NCI-H146 treated with DMSO at 0.1 percent for 48 hours (cell line): ENCODE data around the gene ZFAND3.
A peak's percentile ranks its signal among the peaks of the same experiment; 100 is the strongest.

ENCODE experiments used
- DNase-seq: peaks from one replicate; lab custom pipeline; 2025; ENCODE audit not compliant: unreplicated experiment; lab: John Stamatoyannopoulos, UW

The ZFAND3 gene

GRCh38 chr6:38193051-38193450, 373.5 kb downstream of the ZFAND3 start:
- no peak for DNase-seq

DNA sequence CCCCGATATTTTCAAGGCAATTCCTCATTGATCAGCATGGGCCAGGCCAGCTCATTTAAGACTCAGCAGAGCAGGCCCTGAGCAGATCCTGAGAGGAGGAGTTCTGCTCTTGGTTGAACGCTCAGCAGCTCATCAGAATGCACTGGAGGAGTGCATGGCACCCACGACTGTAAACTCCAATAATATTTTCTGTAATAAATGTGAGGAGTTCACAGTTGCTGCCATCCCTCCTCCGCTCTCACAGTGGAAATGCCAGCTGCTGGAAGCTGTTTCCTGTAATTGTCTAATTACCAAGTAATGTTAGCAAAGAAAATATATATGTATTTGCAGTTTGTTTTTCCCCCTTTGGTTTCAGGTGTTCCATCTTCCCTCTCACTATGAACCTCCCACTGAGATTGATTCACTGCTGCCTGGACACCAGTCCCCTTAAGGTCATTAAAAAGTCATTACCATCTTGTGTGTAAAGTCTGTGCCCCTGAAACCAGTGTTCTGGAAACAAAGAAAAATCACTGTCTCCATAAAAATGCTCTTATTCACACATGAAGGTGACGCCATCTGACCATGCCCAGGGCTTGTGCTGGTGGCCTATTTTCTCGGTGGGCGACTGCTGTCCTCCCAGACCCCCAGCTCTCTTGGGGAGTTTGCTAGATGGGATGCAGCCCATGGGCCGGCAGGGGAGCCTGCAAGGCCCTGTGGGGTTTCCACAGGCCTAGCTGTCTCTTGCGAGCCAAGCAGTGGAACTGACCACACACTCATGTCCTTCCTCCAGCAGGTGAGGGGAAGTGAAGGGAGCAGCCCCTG, 374.2 kb downstream of the ZFAND3 start:
- DNase-seq, result peak; percentile 100

DNA sequence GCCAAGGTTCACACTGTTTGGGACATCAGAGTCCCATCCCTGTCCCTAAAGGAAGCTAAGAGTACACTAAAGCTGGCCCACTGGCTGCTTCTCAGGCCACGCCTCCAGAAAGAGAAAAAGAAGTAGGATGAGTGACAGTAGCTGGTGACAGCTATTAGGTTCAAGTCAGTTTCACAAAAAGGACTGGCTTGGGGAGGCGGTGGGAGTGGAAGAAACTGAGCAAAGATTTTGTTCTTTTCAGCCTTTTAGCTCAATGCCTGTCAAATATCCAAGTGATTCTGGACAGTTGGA, 374.7 kb downstream of the ZFAND3 start:
- DNase-seq, result no peak

GRCh38 chr6:38194589-38194988, 375.1 kb downstream of the ZFAND3 start:
- no peak for DNase-seq

GRCh38 chr6:38195113-38195635, 375.6 kb downstream of the ZFAND3 start:
- peak; percentile 27 for DNase-seq

DNA sequence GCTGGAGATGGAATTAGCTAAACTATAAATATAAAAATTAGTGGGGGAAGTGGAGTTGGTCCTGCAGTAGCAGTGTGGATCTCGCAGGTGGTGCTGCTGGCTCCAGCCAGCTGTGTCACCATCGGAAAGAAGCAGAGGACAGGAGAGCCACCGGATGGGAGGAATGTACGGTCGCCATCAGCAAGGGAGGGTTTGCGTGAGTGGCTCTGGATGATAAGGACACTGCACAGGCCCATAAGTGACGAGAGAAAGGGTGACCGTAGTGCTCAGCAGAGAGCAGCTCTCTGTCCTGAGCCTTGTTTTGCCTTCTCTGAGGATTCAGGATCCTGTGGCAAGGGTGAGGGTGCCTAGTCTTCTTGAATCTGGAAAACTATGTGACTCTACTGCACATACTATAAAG, 378.7 kb downstream of the ZFAND3 start:
- peak; percentile 28 for DNase-seq
